ENCODE results near the gene NUB1. TPM values are rescaled to one million over a fixed set of nuclear protein-coding genes. Genes with fewer than 3 reads are reported as not detected.
A peak's percentile ranks its signal among the peaks of the same experiment; 100 is the strongest.

The NUB1 gene
- total RNA-seq, 1 donor from 2014 or later, result 32.6 TPM

GRCh38 chr7:151312356-151312755 lies 29.3 kb upstream of the NUB1 start:
- DNase-seq (ENCODE audit: low spot score), result no peak
- intact Hi-C loops (cut with DNase I), result no loop called here

- intact Hi-C loops (cut with DNase I), result no loop called here
- DNase-seq (ENCODE audit: low spot score), result no peak
Measured at GRCh38 chr7:151312831-151313809, 28.5 kb upstream of the NUB1 start.

GRCh38 chr7:151313857-151314256 lies 27.8 kb upstream of the NUB1 start:
- DNase-seq (ENCODE audit: low spot score), result no peak
- intact Hi-C loops (cut with DNase I), result no loop called here

GRCh38 chr7:151314401-151314800 lies 27.2 kb upstream of the NUB1 start:
- DNase-seq (ENCODE audit: low spot score), result no peak
- intact Hi-C loops (cut with DNase I), result no loop called here

- intact Hi-C loops (cut with DNase I), result loop anchor here (1.0 to 5.0 kb wide), 2 partner anchors 35 to 142 kb away; no protein-coding TSS in a partner anchor
- DNase-seq (ENCODE audit: low spot score), result peak; percentile 83
Measured at GRCh38 chr7:151315038-151315655, 26.5 kb upstream of the NUB1 start.

- no peak for DNase-seq (ENCODE audit: low spot score)
- intact Hi-C loops (cut with DNase I), result loop anchor here (5.0 kb wide), 1 partner anchor 140 kb away; no protein-coding TSS in a partner anchor
Measured at GRCh38 chr7:151316896-151317295, 24.7 kb upstream of the NUB1 start.

GRCh38 chr7:151317936-151318335 lies 23.7 kb upstream of the NUB1 start:
- no peak for DNase-seq (ENCODE audit: low spot score)
- intact Hi-C loops (cut with DNase I), result loop anchor here (5.0 kb wide), 1 partner anchor 139 kb away; no protein-coding TSS in a partner anchor

- intact Hi-C loops (cut with DNase I), result loop anchor here (5.0 kb wide), 1 partner anchor 138 kb away; no protein-coding TSS in a partner anchor
- DNase-seq (ENCODE audit: low spot score), result no peak
Measured at GRCh38 chr7:151319189-151319588, 22.4 kb upstream of the NUB1 start.

- intact Hi-C loops (cut with DNase I), result no loop called here
- DNase-seq (ENCODE audit: low spot score), result no peak
Measured at GRCh38 chr7:151320263-151320845, 21.3 kb upstream of the NUB1 start.

- intact Hi-C loops (cut with DNase I), result no loop called here
- no peak for DNase-seq (ENCODE audit: low spot score)
Measured at GRCh38 chr7:151321341-151321740, 20.3 kb upstream of the NUB1 start.

- DNase-seq (ENCODE audit: low spot score), result no peak
- intact Hi-C loops (cut with DNase I), result no loop called here
Measured at GRCh38 chr7:151322906-151323305, 18.7 kb upstream of the NUB1 start.

- intact Hi-C loops (cut with DNase I), result no loop called here
- DNase-seq (ENCODE audit: low spot score), result no peak
Measured at GRCh38 chr7:151327022-151327421, 14.6 kb upstream of the NUB1 start.

GRCh38 chr7:151327659-151328058 lies 14.0 kb upstream of the NUB1 start:
- intact Hi-C loops (cut with DNase I), result no loop called here
- DNase-seq (ENCODE audit: low spot score), result no peak

- no peak for DNase-seq (ENCODE audit: low spot score)
- intact Hi-C loops (cut with DNase I), result no loop called here
Measured at GRCh38 chr7:151330181-151330580, 11.4 kb upstream of the NUB1 start.

- intact Hi-C loops (cut with DNase I), result no loop called here
- DNase-seq (ENCODE audit: low spot score), result no peak
Measured at GRCh38 chr7:151330661-151331060, 11.0 kb upstream of the NUB1 start.

GRCh38 chr7:151334628-151335027 lies 7.0 kb upstream of the NUB1 start:
- intact Hi-C loops (cut with DNase I), result no loop called here
- DNase-seq (ENCODE audit: low spot score), result no peak

- DNase-seq (ENCODE audit: low spot score), result no peak
- intact Hi-C loops (cut with DNase I), result no loop called here
Measured at GRCh38 chr7:151336027-151336708, 5.4 kb upstream of the NUB1 start.

- no peak for DNase-seq (ENCODE audit: low spot score)
- intact Hi-C loops (cut with DNase I), result no loop called here
Measured at GRCh38 chr7:151337346-151337745, 4.3 kb upstream of the NUB1 start.

- no peak for DNase-seq (ENCODE audit: low spot score)
- intact Hi-C loops (cut with DNase I), result no loop called here
Measured at GRCh38 chr7:151338809-151339208, 2.8 kb upstream of the NUB1 start.
